Breast epithelium (tissue), 3 donors: Measurements from ENCODE around the gene POLR3K.

ENCODE experiments used
- CTCF ChIP-seq, 3 donors: fragments of 450-650 bp; IDR thresholded peaks; one replicate each; pipeline ENCODE4 v1.5.1; 2016 to 2017; ENCODE audit warnings: antibody characterized with exemption in 3 of 3, mild to moderate bottlenecking in 3 of 3, moderate library complexity in 3 of 3
- POLR2A ChIP-seq: fragments of 450-650 bp; IDR thresholded peaks from one replicate; pipeline ENCODE4 v1.6.1; 2016; ENCODE audit warnings: antibody characterized with exemption, mild to moderate bottlenecking, moderate library complexity
- POLR2AphosphoS5 ChIP-seq, 3 donors: sonication (generic); formaldehyde crosslinking; IDR thresholded peaks; one replicate each; pipeline ENCODE4 v1.6.1; 2017; ENCODE audit warnings: antibody characterized with exemption in 3 of 3

GRCh38 chr16:50769-51591 is 2.4 kb downstream of the POLR3K start:
- TF ChIP-seq CTCF (IDR thresholded peaks at IDR 0.05) (no peak), POLR2A (no peak), POLR2AphosphoS5 (IDR thresholded peaks at IDR 0.05) (no peak)
